Osteoblast (primary cell): Measurements from ENCODE around the gene PLB1. TPM values are rescaled to one million over a fixed set of nuclear protein-coding genes. Genes with fewer than 3 reads are reported as not detected.

ENCODE experiments used
- DNase-seq: peaks from one replicate; pipeline ENCODE4 v3.0.0; 2011; ENCODE audit warnings: low spot score, mixed read lengths; ENCODE audit not compliant: insufficient read length; ENCODE audit errors: missing footprints
- H2AFZ ChIP-seq: 2 replicates; pipeline ENCODE4 v1.6.0; 2011; ENCODE audit warnings: mild to moderate bottlenecking, low read length
- H3K27ac ChIP-seq: 2 replicates; pipeline ENCODE4 v1.5.1; 2011; ENCODE audit warnings: mild to moderate bottlenecking, low read depth, low read length, moderate library complexity
- H3K27me3 ChIP-seq: 2 replicates; pipeline ENCODE4 v1.6.0; 2012; ENCODE audit warnings: mild to moderate bottlenecking, control low read depth, inconsistent platforms, low read length, moderate library complexity; ENCODE audit not compliant: insufficient read depth
- H3K36me3 ChIP-seq: 2 replicates; pipeline ENCODE4 v1.5.1; 2011; ENCODE audit warnings: mild to moderate bottlenecking, low read length, control low read depth, moderate library complexity; ENCODE audit not compliant: insufficient read depth
- H3K4me1 ChIP-seq: 2 replicates; pipeline ENCODE4 v1.5.1; 2011; ENCODE audit warnings: mild to moderate bottlenecking, low read length, control low read depth, moderate library complexity; ENCODE audit not compliant: insufficient read depth
- H3K4me2 ChIP-seq: 2 replicates; pipeline ENCODE4 v1.6.0; 2011; ENCODE audit warnings: mild to moderate bottlenecking, low read length; ENCODE audit not compliant: insufficient read depth
- H3K4me3 ChIP-seq: fragments of 200-600 bp; sonication (generic); 3 replicates; pipeline ENCODE4 v1.5.1; 2012; ENCODE audit warnings: mild to moderate bottlenecking, low read length, inconsistent platforms; ENCODE audit not compliant: insufficient read depth
- H3K79me2 ChIP-seq: 2 replicates; pipeline ENCODE4 v1.6.0; 2012; ENCODE audit warnings: mild to moderate bottlenecking, low read length, control low read depth, inconsistent platforms; ENCODE audit not compliant: insufficient read depth
- H3K9me3 ChIP-seq: 2 replicates; pipeline ENCODE4 v1.5.1; 2011; ENCODE audit warnings: low read depth, low read length, control low read depth
- H4K20me1 ChIP-seq: 2 replicates; pipeline ENCODE4 v1.6.0; 2012; ENCODE audit warnings: mild to moderate bottlenecking, low read length, control low read depth; ENCODE audit not compliant: insufficient read depth
- total RNA-seq: library from RNA; depleted of rRNA; stranded (reverse); fragments of >200 nt; gene quantifications from 2 replicates; pipeline ENCODE4 v1.2.3, GENCODE V29; 2012
- TF ChIP-seq, protein P1 (sequence below): IDR thresholded peaks from 2 replicates; pipeline ENCODE4 v1.5.1; 2011; ENCODE audit warnings: mild to moderate bottlenecking, low read depth, low read length, moderate library complexity; ENCODE audit errors: extremely low read depth

PLB1 gene
- total RNA-seq, 1 donor: 0.36 TPM

DNA sequence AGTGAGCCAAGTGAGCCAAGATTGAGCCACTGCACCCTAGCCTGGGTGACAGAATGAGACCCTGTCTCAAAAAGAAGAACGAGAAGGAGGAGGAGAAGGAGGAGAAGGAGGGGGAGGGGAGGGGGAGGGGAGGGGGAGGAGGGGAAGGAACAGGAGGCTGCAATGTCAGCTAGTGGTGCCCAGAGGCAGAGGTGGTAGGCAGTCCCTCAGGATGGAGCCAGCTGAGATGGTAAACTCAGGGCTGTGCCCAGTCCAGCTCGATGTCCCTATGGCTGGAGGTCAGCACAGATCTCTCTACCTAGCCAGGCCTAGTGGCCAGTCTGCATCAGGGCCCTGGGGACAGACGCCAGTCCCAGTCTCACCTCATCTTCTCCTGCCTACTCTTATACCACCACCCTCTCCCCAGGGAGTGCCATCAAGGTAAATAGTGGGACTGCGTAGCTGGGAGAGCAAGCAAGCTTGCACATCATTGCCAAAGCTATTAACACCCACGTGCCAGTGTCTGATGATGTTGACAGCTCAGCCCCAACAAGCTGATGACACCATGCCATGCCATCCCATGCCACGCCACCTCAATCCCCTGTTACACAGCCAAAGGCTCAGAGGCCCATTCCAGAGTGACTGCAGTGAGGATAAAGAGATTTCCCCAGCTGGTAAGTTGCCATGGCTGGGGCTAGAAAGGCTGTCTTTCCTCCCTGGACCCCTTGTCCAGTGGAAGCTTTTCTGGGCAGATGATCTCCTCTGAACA, 7.6 kb upstream of the PLB1 start:
- H3K27ac ChIP-seq: no peak overlapping the region
- TF ChIP-seq, protein P1, sequence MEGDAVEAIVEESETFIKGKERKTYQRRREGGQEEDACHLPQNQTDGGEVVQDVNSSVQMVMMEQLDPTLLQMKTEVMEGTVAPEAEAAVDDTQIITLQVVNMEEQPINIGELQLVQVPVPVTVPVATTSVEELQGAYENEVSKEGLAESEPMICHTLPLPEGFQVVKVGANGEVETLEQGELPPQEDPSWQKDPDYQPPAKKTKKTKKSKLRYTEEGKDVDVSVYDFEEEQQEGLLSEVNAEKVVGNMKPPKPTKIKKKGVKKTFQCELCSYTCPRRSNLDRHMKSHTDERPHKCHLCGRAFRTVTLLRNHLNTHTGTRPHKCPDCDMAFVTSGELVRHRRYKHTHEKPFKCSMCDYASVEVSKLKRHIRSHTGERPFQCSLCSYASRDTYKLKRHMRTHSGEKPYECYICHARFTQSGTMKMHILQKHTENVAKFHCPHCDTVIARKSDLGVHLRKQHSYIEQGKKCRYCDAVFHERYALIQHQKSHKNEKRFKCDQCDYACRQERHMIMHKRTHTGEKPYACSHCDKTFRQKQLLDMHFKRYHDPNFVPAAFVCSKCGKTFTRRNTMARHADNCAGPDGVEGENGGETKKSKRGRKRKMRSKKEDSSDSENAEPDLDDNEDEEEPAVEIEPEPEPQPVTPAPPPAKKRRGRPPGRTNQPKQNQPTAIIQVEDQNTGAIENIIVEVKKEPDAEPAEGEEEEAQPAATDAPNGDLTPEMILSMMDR: no peak
- H3K4me1 ChIP-seq: no peaks in the 10 kb centered on the region
- no peaks in the 10 kb centered on the region for H3K36me3 ChIP-seq
- H3K9me3 ChIP-seq: no peaks in the 10 kb centered on the region
- H3K4me3 ChIP-seq: no peak overlapping the region
- H2AFZ ChIP-seq: no peak overlapping the region
- H3K79me2 ChIP-seq: no peaks in the 10 kb centered on the region
- no peak for DNase-seq
- H4K20me1 ChIP-seq: no peaks in the 10 kb centered on the region
- H3K4me2 ChIP-seq: no peak overlapping the region
- H3K27me3 ChIP-seq: no peaks in the 10 kb centered on the region

DNA sequence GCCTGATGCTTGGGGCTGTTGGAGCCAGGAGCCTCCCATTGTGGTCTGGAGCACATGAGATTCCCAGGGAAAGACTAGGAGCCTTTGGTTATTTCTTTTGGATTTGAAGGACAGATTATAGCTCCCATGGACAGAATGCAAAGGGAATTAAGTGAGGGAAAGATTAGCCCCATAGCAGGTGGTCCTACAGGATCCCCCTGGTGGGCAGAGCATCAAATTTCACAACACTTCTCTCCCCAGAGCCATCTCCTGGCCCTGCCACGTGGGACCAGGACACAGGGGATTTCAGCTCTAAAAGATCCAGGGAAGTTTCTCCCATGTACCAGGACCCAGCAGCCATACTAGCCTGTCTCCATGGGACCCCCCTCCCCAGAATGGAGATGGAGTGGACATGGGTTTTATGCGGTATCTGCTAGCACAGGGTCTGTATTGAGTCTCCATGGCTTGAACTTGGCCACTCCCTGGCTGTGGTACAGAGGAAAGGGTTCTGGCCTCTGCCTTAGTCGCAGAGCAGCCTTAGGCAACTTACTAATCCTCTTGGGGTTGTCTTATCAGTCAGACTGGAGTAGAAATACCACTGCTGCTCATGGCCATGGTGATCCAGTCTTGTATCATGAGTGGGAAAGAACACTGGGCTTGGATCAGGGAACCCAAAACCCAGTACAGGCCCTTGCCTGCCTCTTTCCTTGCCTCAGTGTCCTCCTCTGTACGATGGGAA, 6.8 kb upstream of the PLB1 start:
- no peak overlapping the region for H2AFZ ChIP-seq
- H3K4me2 ChIP-seq: no peak overlapping the region
- no peaks in the 10 kb centered on the region for H3K36me3 ChIP-seq
- no peaks in the 10 kb centered on the region for H4K20me1 ChIP-seq
- no peak overlapping the region for H3K4me3 ChIP-seq
- no peaks in the 10 kb centered on the region for H3K27me3 ChIP-seq
- DNase-seq: no peak
- TF ChIP-seq, protein P1: no peak
- H3K27ac ChIP-seq: no peak overlapping the region
- H3K9me3 ChIP-seq: no peaks in the 10 kb centered on the region
- H3K79me2 ChIP-seq: no peaks in the 10 kb centered on the region
- H3K4me1 ChIP-seq: no peaks in the 10 kb centered on the region

DNA sequence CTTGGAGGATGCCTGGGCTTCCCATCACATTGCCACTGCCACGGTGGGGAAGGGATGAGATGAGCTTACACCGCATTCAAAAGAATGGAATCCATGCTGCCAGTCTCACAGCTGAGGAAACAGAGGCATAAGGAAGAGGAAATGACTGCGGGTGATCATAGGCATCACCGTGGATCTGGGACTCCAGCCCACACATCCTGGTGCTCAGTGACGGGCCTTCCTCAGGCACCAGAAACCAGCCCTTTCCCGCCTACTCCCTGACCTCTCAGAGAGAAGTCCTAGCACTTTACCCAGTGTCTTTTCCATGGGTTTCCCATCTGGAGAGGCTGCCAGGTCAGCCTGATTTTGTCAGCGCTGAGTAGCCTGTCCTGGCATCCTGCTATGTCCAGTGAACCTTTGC, 5.3 kb upstream of the PLB1 start:
- Histone ChIP-seq H3K4me1 (no peaks in the 10 kb centered on the region), H2AFZ (no peak overlapping the region), H4K20me1 (no peaks in the 10 kb centered on the region), H3K27ac (no peak overlapping the region), H3K4me2 (no peak overlapping the region), H3K4me3 (no peak overlapping the region), H3K79me2 (no peaks in the 10 kb centered on the region), H3K27me3 (peaks cover 11% of the 10 kb centered on the region), H3K9me3 (no peaks in the 10 kb centered on the region), H3K36me3 (no peaks in the 10 kb centered on the region)
- TF ChIP-seq, protein P1: no peak
- DNase-seq: no peak

DNA sequence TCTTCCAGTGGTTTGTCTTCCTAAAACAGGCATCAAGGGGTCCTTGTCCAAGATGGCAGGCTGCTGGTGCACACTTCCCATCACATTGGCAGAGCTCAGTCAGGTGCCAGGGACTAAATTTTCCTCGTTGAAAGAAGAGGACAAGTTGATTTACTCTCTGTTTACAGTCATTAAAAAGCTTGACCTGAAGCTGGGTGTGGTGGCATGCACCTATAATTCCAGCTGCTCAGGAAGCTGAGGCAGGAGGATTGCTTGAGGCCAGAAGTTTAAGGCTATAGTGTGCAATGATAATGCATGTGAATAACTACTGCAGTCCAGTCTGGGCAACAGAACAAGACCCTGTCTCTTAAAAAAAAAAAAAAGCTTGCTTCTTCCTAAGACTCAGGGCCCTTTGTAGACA, 3.6 kb upstream of the PLB1 start:
- H3K4me2 ChIP-seq: no peak overlapping the region
- H3K4me3 ChIP-seq: no peak overlapping the region
- peaks cover 14% of the 10 kb centered on the region for H3K27me3 ChIP-seq
- H3K4me1 ChIP-seq: no peaks in the 10 kb centered on the region
- H3K36me3 ChIP-seq: no peaks in the 10 kb centered on the region
- no peak overlapping the region for H2AFZ ChIP-seq
- no peak overlapping the region for H3K27ac ChIP-seq
- no peaks in the 10 kb centered on the region for H3K79me2 ChIP-seq
- no peaks in the 10 kb centered on the region for H3K9me3 ChIP-seq
- DNase-seq: no peak
- TF ChIP-seq, protein P1: no peak
- H4K20me1 ChIP-seq: no peaks in the 10 kb centered on the region
